Adrenal gland (tissue), 12 donors: ENCODE data around the gene CTAGE1. TPM values are rescaled to one million over a fixed set of nuclear protein-coding genes. Genes with fewer than 3 reads are reported as not detected.
A peak's percentile ranks its signal among the peaks of the same experiment; 100 is the strongest.
"Not testable (repeated sequence)": the region's sequence is repeated elsewhere in the genome, so short reads cannot be mapped to it uniquely, and the experiment has no call there.

ENCODE experiments used
- DNase-seq, 7 donors: peaks; one replicate each; pipeline ENCODE4 v3.0.0-alpha.2; 2019 to 2020
- H3K27ac ChIP-seq, 5 donors: fragments of 200-600 bp; sonication (generic) in 4 of 5; 1 replicate in 3 of 5; 2 replicates in 2 of 5; pipeline versions ENCODE4 v1.5.1 to v1.8.0; 2016 to 2020; ENCODE audit warnings: mild to moderate bottlenecking in 1 of 5
- H3K27me3 ChIP-seq: fragments of 200-600 bp; 2 replicates; pipeline ENCODE4 v1.8.0; 2021
- H3K36me3 ChIP-seq, 2 donors: fragments of 200-600 bp; replicated peaks in 1 of 2; 1 replicate in 1 of 2; 2 replicates in 1 of 2; pipeline versions ENCODE4 v1.5.1 to v1.8.0; 2018 to 2022
- H3K4me1 ChIP-seq, 2 donors: fragments of 200-600 bp; replicated peaks in 1 of 2; 1 replicate in 1 of 2; 2 replicates in 1 of 2; pipeline versions ENCODE4 v1.5.1 to v1.8.0; 2018 to 2021
- H3K4me3 ChIP-seq, 4 donors: fragments of 200-600 bp; sonication (generic) in 3 of 4; one replicate each; pipeline ENCODE4 v1.5.1; 2016 to 2018
- H3K9me3 ChIP-seq, 3 donors: fragments of 200-600 bp; sonication (generic) in 1 of 3; replicated peaks in 1 of 3; 1 replicate in 2 of 3; 2 replicates in 1 of 3; pipeline versions ENCODE4 v1.5.1 to v1.8.0; 2016 to 2021
- CTCF ChIP-seq, 6 experiments: fragments of 450-650 bp in 4 of 6; fragments of 200-600 bp in 2 of 6; sonication (generic) in 1 of 6; IDR thresholded peaks; 1 replicate in 5 of 6; 2 replicates in 1 of 6; pipeline versions ENCODE4 v1.5.1 to v1.8.0; 2016 to 2021; ENCODE audit warnings: antibody characterized with exemption in 6 of 6, mild to moderate bottlenecking in 2 of 6, moderate library complexity in 1 of 6
- POLR2A ChIP-seq, 2 donors: fragments of 450-650 bp; IDR thresholded peaks; one replicate each; pipeline ENCODE4 v1.6.1; 2017; ENCODE audit warnings: antibody characterized with exemption in 2 of 2, mild to moderate bottlenecking in 2 of 2, moderate library complexity in 1 of 2
- WGBS, 4 donors: extraction: QIAGEN DNeasy Blood & Tissue Kit in 2 of 4; methylation state at CpG; one replicate each; pipeline versions ENCODE4 v1.1.5 to v1.1.7; 2013 to 2017; 5-methylcytosine and 5-hydroxymethylcytosine counted together
- intact Hi-C, 2 donors: fragments of 100-400 bp; cut with DNase I; formaldehyde crosslinking; loops; one replicate each; pipeline versions ENCODE4 v1.14.1 to v1.15.0; 2022 to 2023
- polyA plus RNA-seq, 3 donors: library from polyadenylated mRNA; stranded (reverse); fragments of 200-250 nt in 2 of 3; fragments of 350-450 nt in 1 of 3; fragmentation: Illumina TruSeq in 1 of 3; extraction: RNeasy Lipid Tissue Mini Kit (QIAGEN cat#74804) in 1 of 3; gene quantifications; one replicate each; pipeline ENCODE4 v1.2.3, GENCODE V29; 2013 to 2014
- total RNA-seq, 9 donors: library from RNA; depleted of rRNA in 4 of 9; stranded (reverse); fragments of >200 nt in 4 of 9; fragments of 120-200 nt in 1 of 9; fragmentation: NEBNext Ultra II Directional in 1 of 9; extraction: Animal tissue kit (Norgen Biotek cat#: 25700) in 1 of 9; gene quantifications; one replicate each; pipeline versions ENCODE4 v1.1.0 to v1.2.4, GENCODE V29; 2013 to 2023
- donor health status: healthy with polysubstance abuse.
- donor health status: Bipolar disorder and iron deficiency.
- donor health status: DM: yes; HTN: yes; CAD: no.
- donor health status: DM: no; HTN: no; CAD: no.
- donor health status: DM: no; HTN: no; CAD: no.
- donor health status: DM: yes; HTN: yes; CAD: no.

Gene CTAGE1
- total and polyA plus RNA-seq, 12 donors: under 0.01 to 0.14 (median 0.04) TPM; not detected in 9

GRCh38 chr18:22399949-22400348 lies 17.8 kb downstream of the CTAGE1 start:
- no peak overlapping the region for H3K27ac ChIP-seq
- no peaks in the 10 kb centered on the region for H3K4me1 ChIP-seq
- peaks cover 0 to 2% (median 0%) of the 10 kb centered on the region in 3 donors for H3K9me3 ChIP-seq
- H3K4me3 ChIP-seq: no peak overlapping the region
- WGBS, 4 donors: 39 to 79% (median 49%) methylated on average over 3 of the region's 3 CpGs
- no peaks in the 10 kb centered on the region for H3K36me3 ChIP-seq
- intact Hi-C loops: no loop called here
- no peak for TF ChIP-seq POLR2A (IDR thresholded peaks at IDR 0.05)
- no peak for TF ChIP-seq CTCF (IDR thresholded peaks at IDR 0.05)
- peak in 3 of 7 donors; percentile 18 to 26 (median 25) for DNase-seq
- no peaks in the 10 kb centered on the region for H3K27me3 ChIP-seq

- H3K4me3 ChIP-seq: no peak overlapping the region
- no peaks in the 10 kb centered on the region for H3K4me1 ChIP-seq
- intact Hi-C loops: no loop called here
- no peaks in the 10 kb centered on the region for H3K27me3 ChIP-seq
- 76 to 85% (median 82%) methylated on average over 4 of the region's 4 CpGs for WGBS, 4 donors
- no peaks in the 10 kb centered on the region for H3K9me3 ChIP-seq
- H3K36me3 ChIP-seq: no peaks in the 10 kb centered on the region
- no peak for TF ChIP-seq CTCF (IDR thresholded peaks at IDR 0.05)
- TF ChIP-seq POLR2A (IDR thresholded peaks at IDR 0.05): no peak
- H3K27ac ChIP-seq: no peak overlapping the region
- no peak for DNase-seq
These were observed 19.3 kb downstream of the CTAGE1 start for GRCh38 chr18:22398464-22398863.

GRCh38 chr18:22394428-22394827 lies 23.3 kb downstream of the CTAGE1 start:
- Histone ChIP-seq H3K36me3 (no peaks in the 10 kb centered on the region), H3K27ac (no peak overlapping the region), H3K4me3 (no peak overlapping the region), H3K4me1 (no peaks in the 10 kb centered on the region), H3K9me3 (no peaks in the 10 kb centered on the region), H3K27me3 (no peaks in the 10 kb centered on the region)
- no peak for DNase-seq
- no peak for TF ChIP-seq POLR2A (IDR thresholded peaks at IDR 0.05)
- TF ChIP-seq CTCF (IDR thresholded peaks at IDR 0.05): no peak
- WGBS, 4 donors: 91 to 94% (median 91%) methylated on average over 5 of the region's 5 CpGs
- intact Hi-C loops: no loop called here

- H3K36me3 ChIP-seq, H3K27me3 ChIP-seq, H3K9me3 ChIP-seq, H3K4me1 ChIP-seq, intact Hi-C loops, DNase-seq, H3K4me3 ChIP-seq, H3K27ac ChIP-seq: not testable (repeated sequence)
- 91 to 97% (median 94%) methylated on average over 3 of the region's 3 CpGs for WGBS, 4 donors
These were observed 24.6 kb downstream of the CTAGE1 start for GRCh38 chr18:22393164-22393563.
